HG03469 (cell line): ENCODE data around the gene YIPF4.
"Not testable (repeated sequence)": the region's sequence is repeated elsewhere in the genome, so short reads cannot be mapped to it uniquely, and the experiment has no call there.

Experiments used
- ATAC-seq: cut with Tn5 transposase; IDR thresholded peaks from one replicate; pipeline ENCODE4 v1.9.1; 2021; ENCODE audit warnings: mild to moderate bottlenecking, moderate library complexity, moderate number of reproducible peaks; ENCODE audit not compliant: unreplicated experiment

The YIPF4 gene

DNA sequence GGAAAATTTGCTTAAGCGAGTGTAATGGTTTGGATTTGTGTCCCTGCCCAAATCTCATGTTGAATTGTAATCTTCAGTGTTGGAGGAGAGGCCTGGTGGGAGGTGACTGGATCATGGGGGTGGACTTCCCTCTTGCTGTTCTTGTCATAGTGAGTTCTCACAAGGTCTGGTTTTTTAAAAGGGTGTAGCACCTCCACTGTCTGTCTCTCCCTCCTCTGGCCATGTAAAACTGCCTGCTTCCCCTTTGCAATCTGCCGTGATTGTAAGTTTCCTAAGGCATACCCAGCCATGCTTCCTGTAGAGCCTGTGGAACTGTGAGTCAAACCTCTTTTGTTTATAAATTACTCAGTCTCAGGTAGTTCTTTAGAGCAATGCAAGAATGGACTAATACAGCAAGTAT lies 6.6 kb downstream of the YIPF4 start:
- ATAC-seq, result no peak

DNA sequence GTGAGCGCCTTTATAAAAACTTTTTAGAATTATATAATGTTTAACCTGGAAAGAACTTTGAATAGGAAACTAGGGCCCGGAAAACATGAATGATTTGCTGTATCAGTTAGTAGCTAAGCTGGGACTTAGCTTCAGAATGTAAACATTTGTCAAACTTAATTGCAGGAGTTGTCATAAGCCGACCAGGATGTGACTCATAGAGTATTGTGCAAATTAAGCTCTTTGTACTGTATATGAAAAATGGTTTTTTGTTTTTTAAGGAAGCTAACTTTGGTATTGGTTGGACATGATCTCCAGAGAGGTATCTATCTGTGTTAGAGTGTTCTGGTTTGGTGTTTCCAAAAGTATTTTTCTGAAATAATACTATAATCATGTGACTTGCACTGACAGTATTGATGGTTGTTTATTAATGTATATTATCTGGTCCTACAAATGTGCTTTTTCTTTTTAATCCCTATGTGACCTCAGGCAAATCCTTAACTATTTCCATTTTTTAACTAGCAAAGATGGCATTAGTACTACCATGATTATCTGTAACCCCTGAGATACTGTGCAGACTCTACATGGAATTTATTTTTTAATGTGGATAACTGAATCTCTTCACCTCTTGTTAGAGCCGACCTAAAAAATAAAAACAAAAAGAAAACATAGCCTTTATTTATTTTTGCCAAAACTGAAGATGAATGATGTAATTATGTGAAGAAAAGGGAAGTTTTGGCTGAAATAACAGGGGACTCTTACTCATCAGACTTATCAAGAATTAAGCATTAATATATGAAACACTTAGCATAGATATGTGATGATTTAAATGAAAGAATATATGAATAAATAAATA lies 11.7 kb downstream of the YIPF4 start:
- no peak for ATAC-seq

DNA sequence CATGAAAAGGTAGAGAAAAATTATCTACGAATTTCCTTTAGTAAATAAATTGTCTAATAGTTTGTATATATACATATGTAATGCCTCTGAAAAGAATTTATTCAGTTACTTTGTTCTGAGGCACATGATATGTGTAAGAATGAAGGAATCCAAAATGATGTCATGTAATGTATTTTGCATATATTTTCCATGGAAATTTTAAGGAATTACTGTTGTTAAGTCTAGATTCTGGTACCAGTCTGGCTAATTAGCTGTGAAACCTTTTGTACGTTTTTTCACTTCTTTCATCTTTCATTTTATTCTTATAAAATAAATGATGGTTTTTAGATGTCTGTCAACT lies 12.3 kb downstream of the YIPF4 start:
- ATAC-seq, result no peak

DNA sequence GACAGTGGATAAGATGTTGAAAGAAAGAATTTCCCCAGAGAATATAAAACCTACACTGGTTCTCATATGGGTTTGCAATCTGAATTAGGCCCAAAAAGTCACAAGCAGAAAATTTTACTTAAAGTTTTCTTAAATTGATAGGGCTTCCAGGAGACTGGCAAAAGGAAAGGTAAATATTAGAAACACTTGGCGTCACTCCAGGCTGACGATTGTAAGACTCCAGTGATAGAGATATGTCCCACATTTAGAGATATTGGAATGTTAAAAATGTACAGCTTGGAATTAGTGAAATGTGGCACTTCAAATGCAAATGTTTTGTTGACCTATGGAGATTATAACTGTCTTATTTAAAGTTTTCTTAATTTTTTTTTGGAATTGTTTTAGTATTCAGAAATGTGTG lies 14.0 kb downstream of the YIPF4 start:
- no peak for ATAC-seq

DNA sequence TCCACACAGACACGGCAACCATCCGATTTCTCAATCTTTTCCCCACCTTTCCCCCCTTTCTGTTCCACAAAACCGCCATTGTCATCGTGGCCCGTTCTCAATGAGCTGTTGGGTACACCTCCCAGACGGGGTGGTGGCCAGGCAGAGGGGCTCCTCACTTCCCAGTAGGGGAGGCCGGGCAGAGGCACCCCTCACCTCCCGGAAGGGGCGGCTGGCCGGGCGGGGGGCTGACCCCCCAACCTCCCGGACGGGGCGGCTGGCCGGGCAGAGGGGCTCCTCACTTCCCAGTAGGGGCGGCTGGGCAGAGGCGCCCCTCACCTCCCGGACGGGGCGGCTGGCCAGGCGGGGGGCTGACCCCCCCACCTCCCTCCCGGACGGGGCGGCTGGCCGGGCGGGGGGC lies 15.8 kb downstream of the YIPF4 start:
- ATAC-seq, result not testable (repeated sequence)

DNA sequence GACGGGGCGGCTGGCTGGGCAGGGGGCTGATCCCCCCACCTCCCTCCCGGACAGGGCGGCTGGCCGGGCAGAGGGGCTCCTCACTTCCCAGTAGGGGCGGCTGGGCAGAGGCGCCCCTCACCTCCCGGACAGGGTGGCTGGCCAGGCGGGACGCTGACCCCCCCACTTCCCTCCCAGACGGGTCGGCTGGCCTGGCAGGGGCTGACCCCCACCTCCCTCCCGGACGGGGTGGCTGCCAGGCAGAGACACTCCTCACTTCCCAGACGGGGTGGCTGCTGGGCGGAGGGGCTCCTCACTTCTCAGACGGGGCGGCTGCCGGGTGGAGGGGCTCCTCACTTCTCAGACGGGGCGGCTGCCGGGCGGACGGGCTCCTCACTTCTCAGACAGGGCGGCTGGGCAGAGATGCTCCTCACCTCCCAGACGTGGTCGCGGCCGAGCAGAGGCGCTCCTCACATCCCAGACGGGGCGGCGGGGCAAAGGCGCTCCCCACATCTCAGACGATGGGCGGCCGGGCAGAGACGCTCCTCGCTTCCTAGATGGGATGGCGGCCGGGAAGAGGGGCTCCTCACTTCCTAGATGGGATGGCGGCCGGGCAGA lies 16.4 kb downstream of the YIPF4 start:
- not testable (repeated sequence) for ATAC-seq

DNA sequence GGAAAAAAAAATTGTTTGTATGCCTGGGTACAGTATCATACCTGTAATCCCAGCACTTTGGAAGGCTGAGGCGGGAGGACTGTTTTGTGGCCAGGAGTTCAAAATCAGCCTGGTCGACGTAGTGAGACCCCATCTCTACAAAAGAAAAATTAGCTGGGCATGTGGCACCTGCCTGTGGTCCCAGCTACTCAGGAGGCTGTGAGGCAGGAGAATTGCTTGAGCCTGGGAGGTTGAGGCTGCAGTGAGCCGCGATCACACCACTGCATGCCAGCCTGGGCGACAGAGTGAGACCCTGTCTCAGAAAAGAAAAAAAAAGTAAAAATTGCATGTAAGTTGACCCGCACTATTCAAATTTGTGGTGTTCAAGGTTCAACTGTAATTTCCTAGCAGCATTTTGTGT lies 32.9 kb downstream of the YIPF4 start:
- ATAC-seq, result no peak

DNA sequence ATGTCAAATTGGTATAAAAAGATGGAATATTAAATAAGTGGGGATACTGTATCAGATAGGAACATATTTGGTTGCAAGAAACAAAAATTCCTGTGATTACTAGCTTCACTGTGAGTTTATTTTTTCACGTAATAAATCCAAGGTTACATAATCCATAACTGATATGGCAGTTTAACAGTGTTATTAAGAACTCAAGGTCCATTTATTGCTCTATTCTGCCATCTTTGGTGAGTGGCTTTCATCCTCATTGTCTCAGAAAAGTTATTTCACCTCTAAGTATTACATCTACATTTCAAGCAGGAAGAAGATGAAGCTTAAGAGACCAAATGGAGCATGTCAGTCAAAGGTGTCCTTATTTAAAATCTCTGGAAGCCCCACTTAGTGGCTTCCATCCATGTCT lies 37.2 kb downstream of the YIPF4 start:
- no peak for ATAC-seq

DNA sequence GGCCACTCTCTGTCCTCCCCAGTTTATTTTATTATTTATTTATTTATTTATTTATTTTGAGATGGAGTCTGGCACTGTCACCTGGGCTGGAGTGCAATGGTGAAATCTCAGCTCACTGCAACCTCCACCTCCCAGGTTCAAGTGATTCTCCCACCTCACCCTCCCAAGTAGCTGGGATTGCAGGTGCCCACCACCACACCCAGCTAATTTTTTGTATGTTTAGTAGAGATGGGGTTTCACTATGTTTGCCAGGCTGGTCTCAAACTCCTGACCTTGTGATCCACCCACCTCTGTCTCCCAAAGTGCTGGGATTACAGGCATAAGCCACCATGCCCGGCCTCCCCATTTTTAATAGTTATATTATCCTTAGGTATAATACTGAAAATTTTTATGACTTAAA lies 51.0 kb downstream of the YIPF4 start:
- ATAC-seq, result not testable (repeated sequence)

DNA sequence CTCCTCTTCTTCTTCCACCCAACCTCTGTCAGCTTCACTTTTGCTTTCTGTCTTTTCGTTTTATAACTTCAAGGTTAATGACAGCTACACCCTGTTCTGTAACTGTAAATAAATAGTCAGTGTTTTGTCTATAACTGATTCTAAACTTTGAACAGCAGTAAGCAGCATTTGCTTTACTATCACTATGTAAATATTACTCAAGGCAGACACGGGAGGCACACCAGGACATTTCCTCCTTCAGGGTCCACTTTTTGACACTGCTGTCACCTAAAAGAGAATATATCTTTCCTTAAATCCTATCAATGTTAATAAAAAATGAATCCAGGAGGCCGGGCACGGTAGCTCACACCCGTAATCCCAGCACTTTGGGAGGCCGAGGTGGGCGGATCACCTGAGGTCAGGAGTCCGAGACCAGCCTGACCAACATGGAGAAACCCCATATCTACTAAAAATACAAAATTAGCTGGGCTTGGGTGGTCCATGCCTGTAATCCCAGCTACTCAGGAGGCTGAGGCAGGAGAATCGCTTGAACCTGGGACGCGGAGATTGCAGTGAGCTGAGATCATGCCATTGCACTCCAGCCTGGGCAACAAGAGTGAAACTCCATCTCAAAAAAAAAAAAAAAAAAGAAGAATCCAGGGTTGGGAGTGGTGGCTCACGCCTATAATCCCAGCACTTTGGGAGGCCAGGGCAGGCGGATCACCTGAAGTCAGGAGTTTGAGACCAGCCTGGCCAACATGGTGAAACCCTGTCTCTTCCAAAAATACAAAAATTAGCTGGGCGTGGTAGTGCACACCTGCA lies 51.7 kb downstream of the YIPF4 start:
- ATAC-seq, result not testable (repeated sequence)

DNA sequence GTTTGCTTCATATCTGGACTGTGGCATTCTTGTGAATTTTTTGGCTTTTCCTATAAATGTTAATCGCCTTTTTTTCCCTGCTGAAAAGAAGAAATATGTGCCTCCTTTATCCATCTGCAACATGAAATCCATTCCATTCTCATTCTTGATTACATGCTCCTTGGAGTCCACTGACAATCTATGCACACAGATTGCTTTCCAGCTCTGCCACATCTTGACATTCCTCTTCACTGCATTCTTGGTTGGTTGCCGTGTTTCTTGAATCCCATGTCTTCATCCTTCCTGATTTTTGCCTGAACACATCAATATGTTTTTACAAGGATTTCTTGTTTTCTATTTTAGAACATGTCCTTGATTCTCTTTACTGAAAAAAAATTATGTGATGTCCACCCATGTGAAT lies 52.4 kb downstream of the YIPF4 start:
- ATAC-seq, result no peak

DNA sequence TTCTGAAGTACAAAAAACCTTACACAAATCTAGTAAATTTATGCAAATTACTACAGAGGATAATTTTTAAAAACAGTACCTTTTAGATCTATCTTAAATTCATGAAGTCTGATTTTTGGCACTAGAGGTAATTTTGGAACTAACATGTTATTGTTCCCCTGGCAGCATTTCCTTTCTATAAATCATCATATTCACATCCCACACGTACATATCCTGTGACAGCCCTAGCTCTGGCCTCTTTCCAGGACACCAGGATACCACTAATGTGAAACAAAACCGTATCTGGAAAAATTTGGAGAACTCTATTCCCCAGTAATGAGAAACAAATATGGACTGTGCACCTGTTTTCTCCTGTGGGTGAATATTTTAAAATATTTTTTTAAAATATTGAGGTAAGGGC lies 65.1 kb downstream of the YIPF4 start:
- no peak for ATAC-seq

DNA sequence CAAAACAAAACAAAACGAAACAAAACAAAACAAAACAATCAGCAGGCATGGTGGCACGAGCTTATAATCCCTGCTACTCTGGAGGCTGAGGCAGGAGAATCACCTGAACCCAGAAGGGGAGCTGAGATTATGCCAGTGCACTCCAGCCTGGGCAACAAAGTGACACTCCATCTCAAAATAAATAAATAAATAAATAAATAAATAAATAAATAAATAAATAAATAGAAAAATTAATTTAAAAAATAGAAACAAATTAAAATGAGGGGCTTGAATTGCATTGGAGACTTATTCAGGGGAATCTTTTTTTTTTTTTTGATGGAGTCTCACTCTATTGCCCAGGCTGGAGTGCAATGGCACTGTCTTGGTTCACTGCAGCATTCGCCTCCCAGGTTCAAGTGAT lies 73.1 kb downstream of the YIPF4 start:
- ATAC-seq, result not testable (repeated sequence)

DNA sequence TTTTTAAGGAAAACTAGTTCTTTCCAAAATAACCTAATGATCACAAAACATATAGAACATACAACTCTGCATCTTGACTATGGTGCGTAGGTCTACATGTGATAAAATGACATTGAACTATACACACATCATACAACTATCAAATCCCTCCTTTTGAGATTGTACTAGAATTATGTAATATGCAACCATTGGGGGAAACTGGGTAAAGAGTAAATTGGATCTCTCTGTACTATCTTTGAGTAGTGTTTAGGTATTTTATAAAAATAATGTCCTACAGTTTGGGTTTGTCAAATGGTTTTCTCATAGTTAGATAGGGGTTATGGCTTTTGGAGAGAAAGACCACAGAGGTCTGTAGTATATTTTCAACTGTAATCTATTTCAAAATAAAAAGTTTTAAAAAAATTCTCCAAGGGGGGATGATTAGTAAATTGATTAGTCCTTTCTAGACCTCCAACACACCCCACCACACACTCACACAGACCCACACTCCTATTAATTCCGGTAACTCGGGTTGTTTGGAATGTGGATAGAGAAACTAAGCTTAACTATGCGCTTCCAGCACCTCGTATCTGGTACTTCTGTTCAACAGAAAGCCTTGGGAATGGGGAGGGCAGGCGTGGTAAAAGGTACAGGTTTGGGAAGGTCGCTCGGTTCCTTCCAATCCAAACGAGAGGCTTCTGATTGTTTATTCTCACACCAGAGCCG lies 78.4 kb downstream of the YIPF4 start:
- ATAC-seq, result no peak

DNA sequence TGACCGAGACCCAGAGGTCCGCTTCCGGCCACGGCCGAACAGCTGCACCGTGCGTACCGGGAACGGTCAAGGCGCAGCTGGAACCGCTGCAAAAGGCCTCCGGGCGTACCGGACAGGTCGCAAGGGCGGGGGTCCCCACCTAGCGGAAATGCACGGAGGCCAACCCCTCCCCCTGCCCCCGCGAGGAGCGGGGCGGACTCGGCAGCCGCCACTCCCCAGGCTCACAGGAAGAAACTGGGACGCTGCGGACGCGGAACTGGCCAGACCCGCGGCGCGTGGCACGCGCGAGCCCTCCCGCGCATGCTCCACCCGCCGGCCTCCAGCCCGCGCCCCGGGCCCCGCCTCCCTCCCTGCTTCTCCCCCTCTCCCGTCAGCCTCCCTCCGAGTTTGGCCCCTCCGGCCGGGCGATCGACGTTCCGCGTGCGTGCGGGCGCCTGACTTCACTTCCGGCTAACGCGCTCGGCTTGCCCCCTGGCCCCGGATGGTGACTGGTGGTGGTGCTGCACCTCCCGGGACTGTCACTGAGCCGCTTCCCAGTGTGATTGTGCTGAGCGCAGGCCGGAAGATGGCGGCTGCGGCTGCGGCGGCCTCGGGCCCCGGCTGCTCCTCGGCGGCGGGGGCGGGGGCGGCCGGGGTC lies 79.1 kb downstream of the YIPF4 start, which contains the start of gene BIRC6:
Gene BIRC6 (plus strand): TSS at position 343 of the 637 bp plus-strand sequence. CDS start 139 bp downstream, at position 482.
- peak; percentile 70 for ATAC-seq

DNA sequence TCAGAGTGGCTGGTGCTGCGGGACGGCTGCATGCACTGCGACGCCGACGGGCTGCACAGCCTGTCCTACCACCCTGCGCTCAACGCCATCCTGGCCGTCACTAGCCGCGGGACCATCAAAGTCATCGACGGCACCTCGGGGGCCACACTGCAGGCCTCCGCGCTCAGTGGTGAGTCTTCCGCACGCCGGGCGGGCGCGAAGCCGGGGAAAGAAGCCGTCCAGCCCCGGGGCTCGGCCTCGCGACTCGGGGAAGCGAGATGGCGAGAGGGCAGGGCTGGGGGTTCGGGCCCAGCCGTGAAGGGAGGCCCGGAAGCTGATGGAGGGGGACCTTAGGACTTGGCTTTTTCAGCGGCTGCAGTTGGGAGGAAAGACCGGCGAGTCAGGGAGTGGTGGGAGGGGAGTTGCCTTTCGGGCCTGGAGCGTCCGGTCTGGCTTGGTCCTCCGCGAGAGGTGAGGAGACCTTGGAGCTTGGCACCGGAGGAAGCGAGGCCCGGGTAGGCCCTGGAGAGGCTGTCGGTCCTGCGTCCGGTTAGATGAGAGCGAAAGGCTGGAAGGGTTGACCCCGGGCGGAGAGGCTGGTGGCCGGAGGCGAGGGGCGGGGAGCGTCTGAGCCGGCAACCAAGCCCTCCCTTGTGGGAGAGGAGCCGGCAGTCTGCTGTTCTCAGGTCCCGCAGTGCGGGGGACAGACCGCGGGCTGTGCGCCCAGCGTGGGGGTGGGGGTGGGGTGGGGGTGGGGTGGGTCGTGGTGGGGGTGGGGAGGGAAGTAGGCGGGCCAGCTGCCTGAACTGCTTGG lies 79.8 kb downstream of the YIPF4 start:
- no peak for ATAC-seq

DNA sequence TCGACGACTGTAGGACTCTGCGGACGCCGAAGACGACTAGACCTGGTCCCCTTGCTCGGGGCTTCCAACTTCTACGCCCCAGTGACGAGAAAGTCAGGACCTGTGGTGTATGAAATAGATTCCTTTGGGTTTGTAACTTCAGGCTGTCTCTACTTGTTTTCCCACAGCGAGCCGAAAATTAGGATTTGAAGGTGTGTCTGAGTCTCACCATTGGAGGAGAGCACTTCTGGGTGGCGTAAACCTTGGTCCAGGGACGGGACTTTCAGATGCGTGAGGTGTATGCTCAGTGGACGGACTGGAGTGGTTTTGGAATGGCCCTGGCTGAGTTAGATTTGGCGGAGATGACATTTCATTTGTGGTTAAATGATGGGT lies 80.4 kb downstream of the YIPF4 start:
- ATAC-seq, result no peak

DNA sequence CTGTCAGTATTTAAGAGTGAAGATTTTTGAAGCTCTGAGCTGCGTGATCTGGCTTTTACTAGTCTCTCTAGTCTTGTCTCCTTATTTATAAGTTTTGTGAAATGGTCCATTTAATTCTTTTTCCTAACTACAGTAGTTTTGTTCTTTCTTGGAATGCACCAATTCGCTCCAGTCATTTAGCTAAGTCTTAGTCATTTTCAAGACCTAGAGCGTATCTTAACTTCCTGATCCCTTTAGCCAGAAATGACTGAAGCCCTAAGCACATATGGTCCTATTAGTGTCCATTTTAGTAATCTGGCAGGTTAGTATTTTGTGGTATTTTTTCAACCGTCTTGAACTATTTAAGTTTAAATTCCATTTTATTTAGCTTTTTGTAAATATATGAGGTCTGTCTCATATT lies 82.7 kb downstream of the YIPF4 start:
- ATAC-seq, result no peak

DNA sequence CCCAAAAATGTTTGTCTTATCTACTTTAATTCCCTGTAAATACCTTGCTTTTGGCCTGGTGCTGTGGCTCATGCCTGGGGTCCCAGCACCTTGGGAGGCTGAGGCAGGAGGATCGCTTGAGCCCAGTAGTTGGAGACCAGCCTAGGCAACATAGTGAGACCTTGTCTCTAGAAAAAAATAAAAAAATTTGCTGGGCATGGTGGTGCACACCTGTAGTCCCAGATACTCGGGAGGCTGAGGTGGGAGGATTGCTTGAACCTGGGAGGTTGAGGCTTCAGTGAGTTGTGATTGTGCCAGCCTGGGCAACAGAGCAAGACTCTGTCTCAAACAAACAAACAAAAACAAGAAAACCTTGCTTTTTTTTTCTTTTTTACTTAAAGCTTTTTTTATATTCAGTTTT lies 85.3 kb downstream of the YIPF4 start:
- not testable (repeated sequence) for ATAC-seq

DNA sequence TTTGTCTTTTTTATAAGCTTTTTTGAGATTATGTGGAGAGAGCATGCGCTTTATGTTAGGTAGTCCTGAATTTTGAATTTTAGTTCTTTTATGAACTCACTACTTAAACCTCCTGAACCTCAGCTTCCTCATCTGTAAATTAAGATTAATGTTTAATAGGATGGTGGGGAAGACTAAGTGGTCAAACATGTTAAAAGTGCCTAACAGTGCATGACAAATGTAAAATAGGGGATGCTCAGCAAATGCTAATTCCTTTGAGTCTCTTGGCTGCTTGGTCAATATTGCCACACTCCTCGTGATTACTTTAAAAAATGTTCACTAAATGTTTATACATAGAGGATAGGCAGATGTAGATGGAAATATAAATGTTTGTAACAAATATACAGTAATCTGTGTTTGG lies 85.9 kb downstream of the YIPF4 start:
- peak; percentile 47 for ATAC-seq
